Measurements from ENCODE around the gene PPP2R2C.

PPP2R2C gene

DNA sequence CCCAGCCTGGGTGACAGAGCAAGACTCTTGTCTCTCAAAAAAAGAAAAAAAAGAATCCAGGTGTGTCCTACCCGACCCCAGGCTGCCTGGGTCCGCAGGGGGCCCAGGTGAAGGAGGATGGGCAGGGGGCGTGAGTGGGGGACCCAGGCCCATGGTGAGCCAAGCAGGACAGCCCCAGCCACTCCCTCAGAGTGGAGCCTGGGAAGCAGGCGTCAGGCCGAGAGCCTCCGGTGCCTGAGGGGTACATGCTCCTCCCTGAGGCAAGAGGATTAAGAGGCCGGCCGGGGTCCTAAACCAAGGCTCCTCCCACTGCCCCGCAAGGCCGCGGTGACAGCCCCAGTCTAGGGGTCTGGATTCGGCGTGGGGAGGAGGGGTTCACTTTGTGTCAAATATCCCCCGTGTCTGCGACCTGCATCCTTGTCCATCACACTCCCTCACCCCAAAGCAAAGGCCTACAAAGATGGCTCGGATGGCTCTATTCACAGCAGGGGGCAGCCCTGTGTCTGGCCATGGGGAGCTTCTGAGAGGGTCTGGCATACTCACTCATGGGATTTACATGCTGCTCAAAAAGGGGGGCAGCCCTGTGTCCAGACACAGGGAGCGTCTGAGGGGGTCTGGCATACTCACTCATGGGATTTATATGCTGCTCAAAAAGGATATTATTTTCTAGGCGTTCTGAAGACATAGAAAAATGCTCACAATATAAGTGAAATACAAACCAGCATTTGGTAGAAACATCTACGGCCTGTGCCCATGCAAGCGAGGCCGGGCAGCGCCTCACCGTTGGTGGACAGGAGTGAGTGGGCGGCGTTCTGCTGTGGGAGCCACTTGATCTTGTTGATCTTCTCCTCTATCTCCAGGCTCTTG, 94.6 kb downstream of the PPP2R2C start:
- no peak for DNase-seq

DNA sequence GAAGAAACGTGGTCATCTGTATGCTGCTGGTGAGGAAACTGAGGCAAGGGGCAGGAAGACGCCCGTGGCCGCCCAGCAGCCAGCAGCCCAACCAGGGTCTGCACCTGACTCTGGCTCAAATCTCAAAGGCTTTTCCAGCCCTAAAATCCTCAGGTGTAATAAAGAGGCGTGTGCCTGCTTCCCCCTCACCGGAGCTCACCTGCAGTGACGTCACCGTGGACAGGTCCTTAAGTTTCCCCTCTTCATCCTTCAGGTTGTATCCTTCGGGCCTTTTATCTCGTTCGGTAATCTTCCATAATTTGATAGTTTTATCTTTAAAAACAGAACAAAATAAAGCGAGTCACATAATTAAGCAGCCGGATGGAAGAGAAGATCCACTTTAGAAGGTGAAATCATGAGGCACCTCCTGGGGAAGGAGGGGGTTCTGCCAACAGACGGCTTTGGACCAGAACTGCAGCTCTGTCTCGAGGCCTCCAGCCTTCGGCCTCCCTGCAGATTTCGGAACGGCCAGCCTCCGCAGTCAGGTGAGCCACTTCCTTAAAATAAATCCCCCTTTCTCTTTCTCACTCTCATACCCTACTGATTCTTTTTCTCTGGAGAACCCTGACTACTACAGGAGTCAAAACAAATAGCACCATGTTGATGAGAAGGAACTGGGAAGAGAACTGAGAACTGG, 96.7 kb downstream of the PPP2R2C start:
- DNase-seq = no peak

DNA sequence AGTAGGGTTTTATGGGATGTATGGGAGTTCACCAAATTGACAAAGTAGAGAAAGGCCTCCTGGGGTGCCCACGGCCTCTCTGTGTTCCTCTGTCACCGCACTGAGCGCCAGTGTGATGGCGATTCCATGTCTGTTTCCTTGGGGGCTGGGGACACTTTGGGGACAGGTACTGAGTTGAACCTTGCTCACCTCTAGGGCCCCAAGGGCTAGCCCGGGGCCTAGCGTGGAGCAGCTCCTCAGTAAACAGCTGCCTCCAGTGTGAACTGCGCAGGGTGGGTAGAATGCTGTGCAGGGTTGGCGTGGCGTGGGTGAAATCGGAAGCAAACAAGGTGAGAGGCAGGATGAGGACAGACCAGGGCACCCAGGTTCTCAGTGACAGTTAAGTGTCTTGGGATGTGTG, 97.8 kb downstream of the PPP2R2C start:
- DNase-seq = no peak

- no peak for DNase-seq
These were observed 98.6 kb downstream of the PPP2R2C start for GRCh38 chr4:6373541-6374410.

GRCh38 chr4:6372649-6373525, 99.5 kb downstream of the PPP2R2C start:
- no peak for DNase-seq

DNA sequence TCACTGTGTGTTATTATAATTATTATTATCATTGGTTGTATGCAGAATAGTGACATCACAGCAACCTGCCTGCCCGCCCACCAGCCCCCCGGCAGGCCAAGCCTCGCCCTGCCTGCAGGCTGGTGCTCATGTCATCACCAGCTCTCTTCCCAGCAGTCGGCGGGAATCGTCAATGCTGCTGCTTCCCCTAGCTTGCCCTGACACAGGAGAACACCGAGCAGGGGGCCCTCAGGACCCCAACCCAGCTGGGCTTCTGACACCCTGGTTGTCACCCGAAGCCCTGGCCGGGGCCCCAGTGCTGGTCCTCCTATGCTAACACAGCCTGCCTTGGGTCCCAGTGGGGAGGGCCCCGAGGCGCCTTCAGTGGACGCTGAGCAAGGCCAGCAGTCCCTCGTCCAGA, 100.6 kb downstream of the PPP2R2C start:
- no peak for DNase-seq

DNA sequence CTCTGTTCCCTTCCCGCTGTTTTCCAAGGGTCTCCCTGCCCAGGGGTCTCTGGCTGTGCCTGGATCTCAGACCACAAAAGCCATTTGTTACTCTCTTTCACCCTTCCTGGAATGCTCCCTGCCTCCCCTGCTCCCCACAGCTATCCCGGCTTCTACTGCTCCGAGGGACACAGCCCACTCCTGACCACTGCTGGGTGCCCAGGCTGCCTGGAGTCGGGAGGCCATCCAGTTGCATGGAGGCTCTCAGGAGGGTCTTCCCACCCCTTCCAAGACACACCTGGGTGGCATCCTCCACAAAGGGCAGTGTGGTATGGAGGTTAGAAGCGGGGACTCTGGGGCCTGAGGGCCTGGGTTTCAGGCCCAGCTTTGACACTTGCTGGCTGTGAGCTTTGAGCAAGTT, 101.1 kb downstream of the PPP2R2C start:
- DNase-seq = no peak

GRCh38 chr4:6369924-6370645, 102.3 kb downstream of the PPP2R2C start:
- no peak for DNase-seq

DNA sequence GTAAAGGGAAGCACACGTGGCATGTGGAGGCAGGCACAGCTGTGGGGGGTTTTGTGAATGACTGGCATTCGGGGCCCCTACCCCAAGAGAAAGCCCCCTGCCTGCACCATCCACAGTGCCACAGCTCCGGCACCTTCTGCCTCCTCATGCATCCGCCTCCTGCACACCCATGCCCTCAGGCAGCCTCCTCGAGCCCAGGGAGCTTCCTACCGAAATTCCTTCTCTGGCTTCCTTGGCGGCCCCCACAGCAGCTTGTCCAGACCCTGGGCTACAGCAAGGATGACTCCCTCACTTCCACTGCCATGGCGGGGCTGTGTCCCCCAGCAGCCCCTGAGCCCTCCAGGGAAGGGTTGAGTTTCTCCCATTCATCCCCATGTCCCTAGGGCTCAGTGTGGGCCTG, 102.9 kb downstream of the PPP2R2C start:
- DNase-seq = no peak

GRCh38 chr4:6369035-6369434, 103.4 kb downstream of the PPP2R2C start:
- DNase-seq = no peak

- DNase-seq = no peak
These were observed 103.8 kb downstream of the PPP2R2C start for GRCh38 chr4:6368601-6369000.

- no peak for DNase-seq
These were observed 104.3 kb downstream of the PPP2R2C start for GRCh38 chr4:6368096-6368495.

DNA sequence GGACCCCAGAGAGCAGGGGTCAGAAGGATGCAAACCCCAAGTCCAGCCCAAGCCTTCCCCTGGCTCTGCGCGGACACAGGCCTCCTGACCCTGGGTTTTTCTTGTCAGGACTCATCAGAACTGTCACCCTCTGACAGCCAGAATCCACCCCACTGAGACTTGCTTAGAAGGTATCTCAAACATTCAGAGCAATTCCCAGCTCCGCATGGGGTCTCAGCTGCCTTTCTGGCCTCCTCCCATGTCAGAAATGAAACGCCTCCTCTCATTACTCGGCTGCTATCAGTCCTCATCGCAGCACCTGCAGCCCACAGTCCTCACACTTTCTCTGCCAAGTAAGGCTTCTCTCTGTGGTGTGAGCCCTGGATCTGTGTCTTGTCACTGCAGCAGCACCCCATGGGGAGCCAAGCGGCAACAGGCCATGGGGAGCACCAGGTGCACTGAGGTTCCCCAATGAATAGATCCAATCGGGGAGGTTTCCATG, 105.0 kb downstream of the PPP2R2C start:
- peak; percentile 41 for DNase-seq

DNA sequence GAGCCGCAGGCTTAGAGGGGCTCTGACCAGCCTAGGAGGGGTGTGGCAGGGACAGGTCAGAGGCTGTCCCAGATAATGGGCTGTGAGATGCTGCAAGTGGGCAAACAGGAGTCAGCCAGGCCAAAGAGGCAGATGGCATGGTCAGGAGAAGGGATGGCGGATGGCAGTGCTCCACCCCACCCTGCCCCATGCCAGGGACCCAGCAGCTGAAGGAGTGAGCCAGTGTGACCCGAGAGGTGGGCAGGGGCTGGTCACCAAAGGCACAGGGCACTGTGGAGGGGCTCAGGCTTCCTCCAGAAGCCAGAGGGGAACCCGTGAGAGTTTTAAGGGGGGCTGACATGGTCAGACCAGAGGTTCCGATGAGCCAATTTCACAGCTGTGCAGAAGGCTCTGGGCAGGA, 105.8 kb downstream of the PPP2R2C start:
- no peak for DNase-seq

- no peak for DNase-seq
These were observed 106.8 kb downstream of the PPP2R2C start for GRCh38 chr4:6365545-6366086.

GRCh38 chr4:6364581-6364980, 107.8 kb downstream of the PPP2R2C start:
- no peak for DNase-seq

- DNase-seq = peak; percentile 59
These were observed 108.3 kb downstream of the PPP2R2C start for GRCh38 chr4:6364146-6364545.

- DNase-seq = no peak
These were observed 109.5 kb downstream of the PPP2R2C start for GRCh38 chr4:6362896-6363295.

DNA sequence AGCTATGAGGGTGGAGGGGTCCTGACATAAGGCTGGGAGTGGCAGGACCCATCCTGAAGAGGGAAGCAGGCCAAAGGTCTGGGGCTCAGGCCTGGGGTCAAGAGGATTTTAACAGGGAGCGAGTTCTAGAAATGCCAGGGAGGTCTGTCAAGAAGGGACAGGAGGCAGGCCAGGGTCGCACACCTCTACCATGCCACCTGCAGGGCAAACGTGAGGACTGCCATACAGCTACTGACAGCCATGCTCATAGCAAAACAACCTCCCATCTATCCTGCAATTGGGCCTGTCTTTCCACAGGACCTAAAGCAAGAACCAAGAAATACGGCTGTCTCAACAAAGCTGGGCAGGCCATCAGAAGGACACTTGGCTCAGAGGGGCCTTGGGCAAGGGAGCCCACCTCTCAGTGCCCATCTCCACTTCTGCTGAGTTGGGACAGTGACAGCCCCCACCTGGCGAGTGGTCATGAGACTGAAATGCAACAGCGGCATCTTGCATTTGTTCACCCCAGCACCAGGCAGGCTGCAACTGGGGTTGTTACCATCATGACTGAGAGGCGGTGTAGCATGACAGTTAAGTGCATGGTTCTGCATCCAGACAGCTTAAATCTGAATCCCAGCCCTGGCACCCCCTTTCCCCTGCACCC, 110.0 kb downstream of the PPP2R2C start:
- DNase-seq = no peak

DNA sequence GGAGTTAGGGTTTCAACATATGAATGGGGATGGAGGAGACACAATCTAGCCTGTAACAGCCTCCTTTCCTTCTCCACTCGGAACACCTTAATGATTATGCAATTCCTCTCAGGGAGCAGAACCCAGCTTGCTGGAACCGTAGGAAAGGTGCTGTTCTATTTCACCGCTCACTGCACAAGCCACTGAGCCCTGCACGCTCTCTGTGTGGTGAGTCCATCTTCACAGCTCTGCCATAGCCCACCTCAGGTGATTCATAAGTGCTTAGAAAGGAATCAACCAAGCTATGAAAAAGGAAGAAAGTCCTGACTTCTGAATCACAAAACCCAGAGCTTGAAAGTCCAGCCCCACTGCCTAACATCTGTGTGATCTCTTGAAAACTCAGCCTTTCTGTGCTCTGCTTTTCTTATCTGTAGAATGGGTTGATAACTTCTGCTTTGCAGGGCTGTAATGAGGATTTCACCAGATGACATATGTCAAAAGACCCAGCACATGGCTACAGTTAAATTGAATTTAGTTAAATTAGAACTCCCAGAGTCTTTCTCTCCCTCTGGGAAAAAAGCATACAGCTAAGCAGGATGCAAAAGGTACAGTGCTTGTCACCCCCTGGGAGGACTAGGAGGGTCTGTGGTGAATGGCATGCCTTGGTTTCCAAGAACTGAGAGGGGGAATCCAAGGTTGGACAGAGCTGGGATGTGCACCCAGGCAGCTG, 111.2 kb downstream of the PPP2R2C start:
- DNase-seq = no peak
